H1 (cell line): ENCODE measurements around the gene PLCB4. TPM values are rescaled to one million over a fixed set of nuclear protein-coding genes. Genes with fewer than 3 reads are reported as not detected.

Source experiments
- CTCF ChIA-PET: fragments of 300-600 bp; sonication (Branson Sonifier 250); formaldehyde crosslinking; loops from one replicate; lab custom pipeline; 2021; ENCODE audit not compliant: partially characterized antibody; lab: Charles Lee
- POLR2A ChIA-PET: fragments of 300-600 bp; sonication (Branson Sonifier 250); formaldehyde crosslinking; loops from one replicate; lab custom pipeline; 2021; ENCODE audit warnings: inconsistent platforms; ENCODE audit not compliant: partially characterized antibody; lab: Charles Lee
- DNase-seq, 2 experiments: peaks; one replicate each; pipeline versions ENCODE4 v3.0.0 to v3.0.0-alpha.2; 2010 to 2022; ENCODE audit warnings: low spot score in 2 of 2, low read depth in 1 of 2, mixed read lengths in 1 of 2
- FAIRE-seq: peaks from 2 replicates; lab custom pipeline; 2011; peaks lifted over from hg19 to GRCh38; lab: Jason Lieb, UNC
- H2AFZ ChIP-seq: 2 replicates; pipeline ENCODE4 v1.8.1; 2012; ENCODE audit warnings: low read length, inconsistent platforms
- H2AK5ac ChIP-seq: 2 replicates; pipeline ENCODE4 v1.6.1; 2013; ENCODE audit warnings: low read depth, low read length
- H2BK120ac ChIP-seq: replicated peaks from 2 replicates; pipeline ENCODE3; 2013; ENCODE audit warnings: low read depth, low read length, inconsistent platforms
- H2BK12ac ChIP-seq: 2 replicates; pipeline ENCODE4 v1.6.1; 2013; ENCODE audit warnings: low read depth, low read length
- H2BK15ac ChIP-seq: 2 replicates; pipeline ENCODE4 v1.6.1; 2013; ENCODE audit warnings: low read length
- H2BK20ac ChIP-seq: 2 replicates; pipeline ENCODE4 v1.6.1; 2013; ENCODE audit warnings: low read length
- H2BK5ac ChIP-seq: 2 replicates; pipeline ENCODE4 v1.6.1; 2013; ENCODE audit warnings: low read depth, low read length
- H3K14ac ChIP-seq: 2 replicates; pipeline ENCODE4 v1.6.1; 2013; ENCODE audit warnings: inconsistent platforms; ENCODE audit not compliant: insufficient read length
- H3K18ac ChIP-seq: 2 replicates; pipeline ENCODE4 v1.6.1; 2013; ENCODE audit warnings: low read length; ENCODE audit errors: extremely low read depth
- H3K23ac ChIP-seq: 2 replicates; pipeline ENCODE4 v1.6.1; 2013; ENCODE audit warnings: inconsistent platforms; ENCODE audit not compliant: insufficient read length
- H3K23me2 ChIP-seq: 2 replicates; pipeline ENCODE4 v1.6.1; 2013; ENCODE audit warnings: low read depth, low read length
- H3K27ac ChIP-seq: 2 replicates; pipeline ENCODE4 v1.6.1; 2011; ENCODE audit warnings: low read depth, low read length, inconsistent platforms
- H3K27me3 ChIP-seq, 4 experiments: replicated peaks in 1 of 4; 1 replicate in 1 of 4; 2 replicates in 3 of 4; pipeline versions ENCODE4 v1.6.1 to v1.8.1; 2011 to 2013; ENCODE audit warnings: low read length in 3 of 4, mild to moderate bottlenecking in 3 of 4, inconsistent platforms in 2 of 4, mixed read lengths in 2 of 4, moderate library complexity in 1 of 4; ENCODE audit not compliant: control insufficient read depth in 3 of 4, insufficient read depth in 3 of 4; ENCODE audit errors: extremely low read depth in 1 of 4
- H3K36me3 ChIP-seq, 4 experiments: 2 replicates each; pipeline versions ENCODE4 v1.6.1 to v1.8.1; 2011 to 2013; ENCODE audit warnings: mild to moderate bottlenecking in 4 of 4, low read length in 3 of 4, moderate library complexity in 2 of 4, control low read depth in 1 of 4, inconsistent platforms in 1 of 4; ENCODE audit not compliant: insufficient read depth in 4 of 4, control insufficient read depth in 2 of 4
- H3K4ac ChIP-seq: replicated peaks from 2 replicates; pipeline ENCODE3; 2013; ENCODE audit warnings: low read length, low read depth, mixed read lengths, inconsistent platforms; ENCODE audit not compliant: insufficient read length
- H3K4me1 ChIP-seq, 4 experiments: replicated peaks in 1 of 4; 1 replicate in 1 of 4; 2 replicates in 3 of 4; pipeline versions ENCODE4 v1.6.1 to v1.8.1; 2011 to 2013; ENCODE audit warnings: low read length in 3 of 4, inconsistent platforms in 2 of 4, mixed read lengths in 1 of 4; ENCODE audit not compliant: insufficient read depth in 4 of 4, control insufficient read depth in 3 of 4
- H3K4me2 ChIP-seq, 2 experiments: 2 replicates each; pipeline versions ENCODE4 v1.6.1 to v1.8.1; 2011 to 2013; ENCODE audit warnings: low read depth in 2 of 2, low read length in 2 of 2, control low read depth in 1 of 2, inconsistent platforms in 1 of 2, mild to moderate bottlenecking in 1 of 2; ENCODE audit not compliant: insufficient read depth in 1 of 2
- H3K4me3 ChIP-seq, 4 experiments: fragments of 200-600, 300-600 bp in 1 of 4; sonication (generic), shearing (Covaris generic), sonication (Bioruptor Twin) in 1 of 4; 2 replicates each; pipeline versions ENCODE4 v1.5.1 to v1.8.1; 2011 to 2016; ENCODE audit warnings: low read length in 4 of 4, low read depth in 3 of 4, control low read depth in 2 of 4, inconsistent platforms in 2 of 4, mild to moderate bottlenecking in 2 of 4, mixed read lengths in 1 of 4, moderate library complexity in 1 of 4; ENCODE audit not compliant: insufficient read depth in 2 of 4; ENCODE audit errors: extremely low read depth in 1 of 4
- H3K56ac ChIP-seq: replicated peaks from 2 replicates; pipeline ENCODE3; 2013; ENCODE audit warnings: low read depth, mild to moderate bottlenecking, mixed read lengths, low read length, inconsistent platforms; ENCODE audit not compliant: insufficient read length
- H3K79me1 ChIP-seq: 2 replicates; pipeline ENCODE4 v1.6.1; 2013; ENCODE audit warnings: low read depth, low read length, control low read depth
- H3K79me2 ChIP-seq, 2 experiments: 2 replicates each; pipeline versions ENCODE4 v1.6.1 to v1.8.1; 2012 to 2013; ENCODE audit warnings: low read length in 2 of 2, mild to moderate bottlenecking in 2 of 2, inconsistent platforms in 1 of 2; ENCODE audit not compliant: insufficient read depth in 2 of 2, control insufficient read depth in 1 of 2
- H3K9ac ChIP-seq, 4 experiments: replicated peaks in 1 of 4; 1 replicate in 1 of 4; 2 replicates in 3 of 4; pipeline versions ENCODE4 v1.6.1 to v1.8.1; 2011 to 2013; ENCODE audit warnings: low read depth in 3 of 4, low read length in 3 of 4, control low read depth in 2 of 4, mild to moderate bottlenecking in 2 of 4, moderate library complexity in 2 of 4, inconsistent platforms in 1 of 4; ENCODE audit errors: extremely low read depth in 1 of 4
- H3K9me3 ChIP-seq, 2 experiments: 2 replicates each; pipeline versions ENCODE4 v1.6.1 to v1.8.1; 2012 to 2013; ENCODE audit warnings: mild to moderate bottlenecking in 2 of 2, moderate library complexity in 2 of 2, control low read depth in 1 of 2, inconsistent platforms in 1 of 2, low read depth in 1 of 2, low read length in 1 of 2, mixed read lengths in 1 of 2; ENCODE audit not compliant: insufficient read depth in 2 of 2
- H4K20me1 ChIP-seq, 2 experiments: replicated peaks in 1 of 2; 2 replicates each; pipeline versions ENCODE3 to v1.8.1; 2011 to 2013; ENCODE audit warnings: inconsistent platforms in 2 of 2, low read length in 2 of 2, mild to moderate bottlenecking in 1 of 2; ENCODE audit not compliant: insufficient read depth in 2 of 2, control insufficient read depth in 1 of 2
- H4K5ac ChIP-seq: 2 replicates; pipeline ENCODE4 v1.6.1; 2013; ENCODE audit warnings: low read length, low read depth, mixed read lengths, inconsistent platforms; ENCODE audit not compliant: insufficient read length
- H4K8ac ChIP-seq: 2 replicates; pipeline ENCODE4 v1.8.0; 2013; ENCODE audit warnings: mild to moderate bottlenecking, moderate library complexity, low read length, inconsistent platforms; ENCODE audit not compliant: insufficient read depth; ENCODE audit errors: extremely low read depth
- H4K91ac ChIP-seq: replicated peaks from 2 replicates; pipeline ENCODE3; 2013; ENCODE audit warnings: low read length, mixed read lengths, inconsistent platforms; ENCODE audit not compliant: insufficient read length
- ASH2L ChIP-seq: fragments of 200-600, 300-600 bp; sonication (generic); IDR thresholded peaks from one replicate; pipeline ENCODE4 v1.7.1; 2017; ENCODE audit warnings: low read length
- BACH1 ChIP-seq: IDR thresholded peaks from 2 replicates; pipeline ENCODE4 v1.6.1; 2012; ENCODE audit warnings: low read length, improper control_type of control experiment
- CBX5 ChIP-seq: fragments of 300-800, 300-1000 bp; sonication (generic); IDR thresholded peaks from 2 replicates; pipeline ENCODE4 v1.7.1; 2016; ENCODE audit warnings: antibody characterized with exemption, low read length, low read depth
- CBX8 ChIP-seq: fragments of 300-800, 300-1000 bp; sonication (generic); IDR thresholded peaks from 2 replicates; pipeline ENCODE4 v1.7.1; 2016; ENCODE audit warnings: low read depth, low read length, borderline replicate concordance
- EGR1 ChIP-seq: IDR thresholded peaks from 2 replicates; pipeline ENCODE4 v1.6.1; 2011; ENCODE audit warnings: low read depth, low read length, borderline replicate concordance
- EZH2 ChIP-seq: fragments of 200-600 bp; sonication (generic); IDR thresholded peaks from 2 replicates; pipeline ENCODE4 v1.7.1; 2012; ENCODE audit warnings: low read depth, mild to moderate bottlenecking, moderate library complexity, low read length, inconsistent platforms; ENCODE audit not compliant: severe bottlenecking
- FOSL1 ChIP-seq: IDR thresholded peaks from 2 replicates; pipeline ENCODE4 v1.6.1; 2011; ENCODE audit warnings: mild to moderate bottlenecking, low read depth, low read length, moderate library complexity; ENCODE audit not compliant: insufficient read depth
- NRF1 ChIP-seq: IDR thresholded peaks from 2 replicates; pipeline ENCODE4 v1.6.1; 2011; ENCODE audit warnings: mild to moderate bottlenecking, low read depth, low read length, improper control_type of control experiment
- RFX5 ChIP-seq: IDR thresholded peaks from 2 replicates; pipeline ENCODE4 v1.6.1; 2011; ENCODE audit warnings: low read depth, low read length, improper control_type of control experiment, borderline replicate concordance
- SIN3A ChIP-seq, 2 experiments: IDR thresholded peaks in 1 of 2; conservative IDR thresholded peaks in 1 of 2; 2 replicates each; pipeline ENCODE4 v1.6.1; 2011 to 2012; ENCODE audit warnings: low read length in 2 of 2, improper control_type of control experiment in 1 of 2, low read depth in 1 of 2, mild to moderate bottlenecking in 1 of 2
- SP2 ChIP-seq: IDR thresholded peaks from 2 replicates; pipeline ENCODE4 v1.6.1; 2012; ENCODE audit warnings: mild to moderate bottlenecking, low read length, inconsistent platforms
- SRF ChIP-seq: IDR thresholded peaks from 2 replicates; pipeline ENCODE4 v1.6.1; 2011; ENCODE audit warnings: mild to moderate bottlenecking, low read depth, low read length, moderate library complexity
- SUZ12 ChIP-seq: fragments of 200-600 bp; sonication (generic); IDR thresholded peaks from 2 replicates; pipeline ENCODE4 v1.6.1; 2012; ENCODE audit warnings: mild to moderate bottlenecking, inconsistent platforms, low read length, moderate library complexity, mixed read lengths
- TAF7 ChIP-seq: optimal IDR thresholded peaks from 2 replicates; pipeline ENCODE3; 2011; ENCODE audit warnings: low read depth, mild to moderate bottlenecking, inconsistent platforms, low read length, moderate library complexity, borderline replicate concordance
- TBP ChIP-seq: IDR thresholded peaks from 2 replicates; pipeline ENCODE4 v1.6.1; 2011; ENCODE audit warnings: low read depth, low read length, improper control_type of control experiment
- WGBS, 2 experiments: shearing (Covaris generic) in 1 of 2; methylation state at CpG; one replicate each; pipeline versions ENCODE4 v1.1.6 to v1.1.7; 2013 to 2015; ENCODE audit warnings: low lambda C conversion rate in 2 of 2, mixed read lengths in 2 of 2, inconsistent platforms in 1 of 2, low coverage in 1 of 2, missing lambda C conversion rate in 1 of 2; ENCODE audit not compliant: insufficient replicate concordance in 2 of 2, insufficient coverage in 1 of 2, insufficient read length in 1 of 2; ENCODE audit errors: extremely low coverage in 1 of 2, missing lambda C conversion rate in 1 of 2; 5-methylcytosine and 5-hydroxymethylcytosine counted together
- polyA plus RNA-seq, 7 experiments: library from polyadenylated mRNA; depleted of rRNA in 3 of 7; stranded (reverse) in 5 of 7; unstranded in 2 of 7; fragments of >200 nt in 5 of 7; fragments of 200-250 nt in 2 of 7; gene quantifications; 1 replicate in 5 of 7; 2 replicates in 1 of 7; 4 replicates in 1 of 7; pipeline versions ENCODE4 v1.2.1 to v1.2.3, GENCODE V29; 2011 to 2013; ENCODE audit warnings: missing spikeins in 2 of 7, mixed read lengths in 2 of 7
- total RNA-seq: library from RNA; stranded (reverse); fragmentation: NEBNext Ultra II Directional; extraction: Animal tissue kit (Norgen Biotek cat#: 25700); gene quantifications from 2 replicates; pipeline ENCODE4 v1.2.1, GENCODE V29; 2021

The PLCB4 gene
- total and polyA plus RNA-seq, 2 of the 8 experiments (the other 6 are each of a cell fraction or from before 2014, with no cell fraction given), result 3.2 to 14.1 TPM

GRCh38 chr20:9369557-9369956 lies 300.7 kb downstream of the PLCB4 start:
- H3K14ac ChIP-seq, result no peak overlapping the region
- no peaks in the 10 kb centered on the region for H3K79me1 ChIP-seq
- H2AFZ ChIP-seq, result no peak overlapping the region
- peaks cover 0 to 2% (median 0%) of the 10 kb centered on the region in 4 experiments; a peak in 1 of 7 replicates for H3K4me1 ChIP-seq
- no peak for FAIRE-seq
- no peaks in the 10 kb centered on the region for H3K79me2 ChIP-seq
- no peaks in the 10 kb centered on the region for H4K20me1 ChIP-seq
- H2BK120ac ChIP-seq, result no peak overlapping the region
- CTCF ChIA-PET, result interaction anchor here (1.1 to 2.2 kb wide), 6 partner anchors 10 to 609 kb away, joined by 3 to 13 read pairs (median 6); no protein-coding TSS in a partner anchor
- no peak overlapping the region for H3K27ac ChIP-seq
- H3K9me3 ChIP-seq, result no peaks in the 10 kb centered on the region
- no peak overlapping the region for H3K56ac ChIP-seq
- H3K36me3 ChIP-seq, result no peaks in the 10 kb centered on the region
- H3K23ac ChIP-seq, result no peak overlapping the region
- POLR2A ChIA-PET, result no interaction called here
- no peak overlapping the region for H2BK5ac ChIP-seq
- 96% methylated on average over 4 of the region's 4 CpGs; no CpG with 5 or more reads in 1 of the 2 experiments for WGBS, 2 experiments
- H3K9ac ChIP-seq, result no peak overlapping the region
- DNase-seq, result no peak
- H4K91ac ChIP-seq, result no peak overlapping the region
- H3K27me3 ChIP-seq, result no peaks in the 10 kb centered on the region
- H3K4ac ChIP-seq, result no peak overlapping the region
- H3K18ac ChIP-seq, result no peak overlapping the region
- H2BK20ac ChIP-seq, result no peak overlapping the region
- no peak overlapping the region for H2AK5ac ChIP-seq
- H4K8ac ChIP-seq, result no peak overlapping the region
- H2BK12ac ChIP-seq, result no peak overlapping the region
- no peak overlapping the region for H3K4me3 ChIP-seq
- H2BK15ac ChIP-seq, result no peak overlapping the region
- no peak overlapping the region for H4K5ac ChIP-seq
- H3K23me2 ChIP-seq, result no peaks in the 10 kb centered on the region
- no peak overlapping the region for H3K4me2 ChIP-seq
- no peak for TF ChIP-seq FOSL1
- TF ChIP-seq TAF7, result no peak
- no peak for TF ChIP-seq SRF
- TF ChIP-seq SP2, result no peak
- TF ChIP-seq RFX5, result no peak
- no peak for TF ChIP-seq ASH2L
- TF ChIP-seq NRF1, result no peak
- no peak for TF ChIP-seq BACH1
- TF ChIP-seq EGR1, result no peak
- TF ChIP-seq CBX8, result no peak
- no peak for TF ChIP-seq SIN3A (conservative IDR thresholded peaks at IDR 0.05 in 1 of 2, IDR thresholded peaks at IDR 0.05 in 1 of 2; ENCODE audit: low read depth in 1 of 2, low read length in 2 of 2)
- no peak for TF ChIP-seq CBX5
- no peak for TF ChIP-seq TBP
- TF ChIP-seq SUZ12, result no peak
- TF ChIP-seq EZH2, result no peak
